GM12878 (cell line): ENCODE data around the gene U2AF2. TPM values are rescaled to one million over a fixed set of nuclear protein-coding genes. Genes with fewer than 3 reads are reported as not detected.
A peak's percentile ranks its signal among the peaks of the same experiment; 100 is the strongest.

Experiments
- ATF7 ChIP-seq: fragments of 450-650 bp; IDR thresholded peaks from 2 replicates; pipeline ENCODE4 v1.6.1; 2016; ENCODE audit warnings: low read depth, mild to moderate bottlenecking
- EP300 ChIP-seq, 2 experiments: fragments of 150-350 bp in 1 of 2; IDR thresholded peaks; 2 replicates each; pipeline ENCODE4 v1.6.1; 2011 to 2012; ENCODE audit warnings: low read depth in 2 of 2, low read length in 2 of 2, borderline replicate concordance in 1 of 2, improper control_type of control experiment in 1 of 2, inconsistent platforms in 1 of 2; ENCODE audit not compliant: control insufficient read depth in 1 of 2
- ESRRA ChIP-seq: IDR thresholded peaks from 2 replicates; pipeline ENCODE4 v1.6.1; 2012; ENCODE audit warnings: mild to moderate bottlenecking, low read length, improper control_type of control experiment
- FOS ChIP-seq: IDR thresholded peaks from 3 replicates; pipeline ENCODE4 v1.6.1; 2011; ENCODE audit warnings: borderline replicate concordance; ENCODE audit not compliant: insufficient read length; ENCODE audit errors: extremely low read depth
- GABPA ChIP-seq: IDR thresholded peaks from 2 replicates; pipeline ENCODE4 v1.6.1; 2014; ENCODE audit warnings: antibody characterized with exemption, low read depth, mild to moderate bottlenecking, inconsistent platforms
- MLLT1 ChIP-seq: fragments of 450-650 bp; IDR thresholded peaks from 2 replicates; pipeline ENCODE4 v1.6.1; 2016; ENCODE audit warnings: mild to moderate bottlenecking
- NR2C2 ChIP-seq: IDR thresholded peaks from 2 replicates; pipeline ENCODE4 v1.6.1; 2011; ENCODE audit warnings: borderline replicate concordance, low read depth; ENCODE audit not compliant: control insufficient read depth, insufficient read length
- PML ChIP-seq: IDR thresholded peaks from 2 replicates; pipeline ENCODE4 v1.6.1; 2012; ENCODE audit warnings: low read length, inconsistent platforms
- RB1 ChIP-seq: fragments of 450-650 bp; formaldehyde crosslinking; IDR thresholded peaks from 2 replicates; pipeline ENCODE4 v1.6.1; 2017; ENCODE audit warnings: mild to moderate bottlenecking, borderline replicate concordance
- SMARCA5 ChIP-seq: fragments of 450-650 bp; IDR thresholded peaks from 2 replicates; pipeline ENCODE4 v1.6.1; 2017; ENCODE audit warnings: mild to moderate bottlenecking
- ZSCAN29 ChIP-seq: fragments of 450-650 bp; IDR thresholded peaks from 2 replicates; pipeline ENCODE4 v1.6.1; 2017; ENCODE audit warnings: mild to moderate bottlenecking, moderate library complexity
- polyA plus RNA-seq, 11 experiments: library from polyadenylated mRNA; depleted of rRNA in 4 of 11; unstranded in 6 of 11; stranded (reverse) in 5 of 11; fragments of >200 nt; fragmentation: Nextera tagmentation in 4 of 11; fragmentation: Illumina TruSeq in 1 of 11; extraction: Ambion mirVana in 4 of 11; extraction: Trizol in 1 of 11; gene quantifications; 1 replicate in 1 of 11; 2 replicates in 10 of 11; pipeline versions ENCODE4 v1.2.1 to v1.2.3, GENCODE V29; 2011 to 2016; ENCODE audit warnings: inconsistent platforms in 2 of 11, missing spikeins in 2 of 11, low read depth in 1 of 11
- total RNA-seq, 4 experiments: library from RNA; depleted of rRNA in 3 of 4; stranded (reverse); fragments of >200 nt in 3 of 4; fragmentation: Illumina TruSeq in 1 of 4; extraction: Trizol in 1 of 4; gene quantifications; 2 replicates each; pipeline versions ENCODE4 v1.2.1 to v1.2.3, GENCODE V29; 2013 to 2021

U2AF2 gene
- total and polyA plus RNA-seq, 10 of the 15 experiments (the other 5 are each of a cell fraction or from before 2014, with no cell fraction given), result 3.0 to 338 (median 130) TPM

DNA sequence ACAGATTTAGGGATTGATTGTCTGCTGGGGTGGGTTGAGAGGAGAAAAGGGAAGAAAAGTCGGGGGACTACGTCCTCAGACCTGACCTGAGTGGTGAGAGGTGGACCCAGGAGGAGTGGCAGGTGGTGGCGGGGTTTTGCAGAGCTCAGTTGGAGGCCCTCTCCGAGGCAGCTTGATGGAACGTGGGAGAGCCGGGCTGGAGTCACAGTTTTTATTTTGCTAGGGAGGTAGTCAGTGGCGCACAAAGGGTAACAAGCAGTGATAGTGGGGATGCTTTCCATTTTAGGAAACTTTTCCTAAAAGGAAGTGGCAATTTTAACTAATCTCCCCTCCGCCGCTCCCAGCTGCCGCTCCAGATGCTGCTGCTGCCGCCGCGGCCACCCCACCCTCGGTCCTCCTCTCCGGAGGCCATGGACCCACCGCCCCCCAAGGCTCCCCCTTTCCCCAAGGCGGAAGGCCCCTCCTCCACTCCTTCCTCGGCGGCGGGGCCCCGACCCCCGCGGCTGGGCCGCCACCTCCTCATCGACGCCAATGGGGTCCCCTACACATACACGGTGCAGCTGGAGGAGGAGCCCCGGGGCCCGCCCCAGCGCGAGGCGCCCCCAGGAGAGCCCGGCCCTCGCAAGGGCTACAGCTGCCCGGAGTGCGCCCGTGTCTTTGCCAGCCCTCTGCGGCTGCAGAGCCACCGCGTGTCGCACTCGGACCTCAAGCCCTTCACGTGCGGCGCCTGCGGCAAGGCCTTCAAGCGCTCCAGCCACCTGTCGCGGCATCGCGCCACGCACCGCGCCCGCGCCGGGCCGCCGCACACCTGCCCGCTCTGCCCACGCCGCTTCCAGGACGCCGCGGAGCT, 12.5 kb upstream of the U2AF2 start (continued):
- TF ChIP-seq FOS (no peak), RB1 (no peak), MLLT1 (no peak), ZSCAN29 (0 out of 2 replicates have a peak, but pooled peaks have one; percentile 37), SMARCA5 (peak; percentile 21; the same call in 1 of the 2 replicates), GABPA (no peak), NR2C2 (no peak), ESRRA (no peak), PML (no peak), ATF7 (no peak), EP300 (IDR thresholded peaks at IDR 0.05; ENCODE audit: borderline replicate concordance in 1 of 2, control insufficient read depth in 1 of 2, low read depth in 2 of 2, low read length in 2 of 2) (no peak)
- TF ChIP-seq, all 136 proteins: peak for 15
